Activated CD4-positive, alpha-beta T cell treated with anti-CD3 and anti-CD28 coated beads, Interleukin-2, amount 50 U/mL, for 24 hours (primary cell): ENCODE data around the gene BTBD8.
A peak's percentile ranks its signal among the peaks of the same experiment; 100 is the strongest.

Source experiments
- DNase-seq, 2 donors: peaks; one replicate each; pipeline ENCODE4 v3.0.0-alpha.2; 2020; ENCODE audit warnings: low read depth in 1 of 2, low spot score in 1 of 2

Gene BTBD8

DNA sequence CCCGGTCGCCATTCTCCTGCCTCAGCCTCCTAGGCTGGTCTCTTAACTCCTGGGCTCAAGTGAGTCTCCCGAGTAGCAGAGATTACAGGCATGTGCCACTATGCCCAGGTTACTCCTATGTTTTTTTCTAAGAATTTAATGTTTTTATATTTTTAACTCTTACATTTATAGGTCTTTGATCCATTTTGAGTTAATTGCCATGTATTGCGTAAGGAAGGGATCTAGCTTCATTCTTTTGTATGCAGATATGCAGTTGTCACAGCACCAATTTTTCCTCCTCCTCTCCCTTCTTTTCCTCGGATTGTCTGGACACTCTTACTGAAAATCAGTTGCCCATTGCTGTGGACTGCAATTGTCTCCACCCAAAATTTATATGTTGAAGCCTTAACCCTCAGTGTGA lies 11.5 kb downstream of the BTBD8 start:
- DNase-seq, result no peak

DNA sequence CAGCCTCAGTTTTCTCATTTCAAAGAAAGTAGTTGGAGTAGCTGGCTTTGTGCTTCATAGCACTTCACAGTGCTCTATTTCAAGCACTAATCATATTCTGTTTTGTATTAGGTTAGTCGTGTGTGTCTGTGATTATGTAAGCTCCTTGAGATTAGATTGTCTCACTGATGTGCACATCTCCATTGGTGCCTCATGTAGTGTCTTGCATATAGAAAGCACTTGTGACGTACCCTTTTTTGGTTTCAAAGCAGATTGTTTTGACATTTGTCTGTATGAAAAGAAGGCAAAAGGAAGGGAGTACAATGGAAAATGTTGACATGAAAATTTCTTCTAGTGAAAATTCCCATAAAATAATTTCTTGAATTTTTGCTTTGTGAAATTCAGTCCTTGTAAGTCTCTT lies 13.9 kb downstream of the BTBD8 start:
- no peak for DNase-seq

DNA sequence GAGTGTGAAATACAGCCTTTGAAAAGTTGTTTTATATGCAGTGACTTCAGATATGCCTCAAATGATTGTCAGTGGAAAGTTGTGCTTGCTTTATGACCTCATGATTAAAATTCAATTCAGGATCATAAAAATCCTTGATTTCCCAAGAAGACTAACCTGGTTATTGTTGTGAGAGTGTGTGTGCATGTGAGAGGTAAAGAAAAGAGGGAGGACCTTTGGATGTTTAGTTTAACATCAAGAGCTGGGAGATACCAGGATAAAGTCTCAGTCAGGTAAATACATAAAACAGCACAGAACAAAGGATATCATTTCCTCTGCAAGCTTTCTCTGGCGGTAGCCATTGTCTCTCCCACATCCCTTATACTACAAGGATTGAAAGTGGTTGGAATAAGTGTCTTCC lies 14.4 kb downstream of the BTBD8 start:
- no peak for DNase-seq

DNA sequence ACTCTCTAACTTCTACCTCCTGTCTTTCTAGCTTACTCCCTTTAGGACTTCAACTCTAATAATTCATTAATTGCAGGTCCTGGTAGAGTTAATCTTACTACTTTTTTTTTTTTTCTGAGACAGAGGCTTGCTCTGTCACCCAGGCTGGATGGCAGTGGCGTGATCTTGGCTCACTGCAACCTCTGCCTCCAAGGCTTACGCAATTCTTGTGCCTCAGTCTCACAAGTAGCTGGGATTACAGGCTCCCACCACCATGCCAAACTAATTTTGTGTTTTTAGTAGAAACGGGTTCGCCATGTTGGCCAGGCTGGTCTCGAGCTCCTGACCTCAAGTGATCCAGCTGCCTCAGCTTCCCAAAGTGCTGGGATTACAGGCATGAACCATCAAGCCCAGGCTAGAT lies 15.7 kb downstream of the BTBD8 start:
- no peak for DNase-seq

DNA sequence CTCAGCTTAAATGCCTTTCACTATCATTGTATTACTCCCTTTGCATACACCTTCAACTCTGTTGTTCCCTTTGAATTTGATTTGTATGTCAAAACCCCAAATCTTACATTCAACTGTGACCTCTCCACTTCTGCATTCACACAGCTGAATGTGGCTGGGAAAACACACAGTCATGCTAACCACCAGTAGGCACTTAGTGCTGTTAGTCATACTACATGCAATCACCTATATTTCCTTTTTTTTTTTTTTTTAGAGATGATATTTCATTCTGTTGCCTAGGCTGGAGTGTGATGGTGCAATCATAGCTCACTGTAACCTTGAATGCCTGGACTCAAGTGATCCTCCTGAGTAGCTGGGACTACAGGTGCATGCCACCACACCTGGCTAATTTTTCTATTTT lies 16.2 kb downstream of the BTBD8 start:
- no peak for DNase-seq

DNA sequence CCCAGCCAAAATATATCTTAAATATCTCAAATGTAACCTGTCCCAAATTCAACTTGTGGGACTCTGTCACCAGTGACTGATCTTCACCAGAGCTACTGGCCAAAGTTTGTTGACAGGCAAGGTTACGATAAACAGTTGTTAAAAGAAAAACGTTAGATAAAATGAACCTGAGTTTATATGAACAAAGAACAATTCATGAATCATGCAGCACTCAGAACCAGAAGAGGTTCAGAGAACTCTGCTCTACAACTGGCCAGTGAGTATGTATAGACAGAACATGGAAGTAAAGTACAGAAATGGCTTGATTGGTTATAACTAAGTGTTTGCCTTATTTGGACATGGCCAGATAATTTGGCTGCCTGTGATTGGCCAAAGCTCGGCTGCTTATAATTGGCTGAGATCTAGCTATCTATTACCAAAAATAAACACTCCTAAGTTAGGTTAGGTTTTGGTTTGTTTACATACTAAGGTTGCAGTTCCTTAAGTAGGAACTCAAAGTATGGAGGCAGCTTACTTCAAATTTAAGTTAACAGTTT lies 25.5 kb downstream of the BTBD8 start:
- no peak for DNase-seq

DNA sequence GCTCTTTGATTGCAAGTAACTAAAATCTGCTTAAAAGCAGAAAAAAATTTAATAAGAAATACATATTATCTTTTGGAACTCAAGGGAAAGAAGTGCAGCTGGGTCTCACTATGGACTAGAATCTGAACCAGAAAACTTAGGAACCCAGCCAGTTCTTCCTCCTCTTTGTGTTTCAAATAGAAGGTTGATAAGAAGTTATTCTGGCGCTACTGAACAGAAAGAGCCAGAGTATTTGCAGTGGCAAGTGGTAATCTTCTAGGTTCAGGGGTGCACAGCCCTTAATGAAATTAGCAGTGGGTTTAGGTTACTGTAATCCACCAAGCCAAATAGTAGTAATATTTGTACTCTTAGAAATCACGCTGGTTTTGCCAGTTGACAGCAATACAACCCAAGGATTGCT lies 28.5 kb downstream of the BTBD8 start:
- DNase-seq, result no peak

DNA sequence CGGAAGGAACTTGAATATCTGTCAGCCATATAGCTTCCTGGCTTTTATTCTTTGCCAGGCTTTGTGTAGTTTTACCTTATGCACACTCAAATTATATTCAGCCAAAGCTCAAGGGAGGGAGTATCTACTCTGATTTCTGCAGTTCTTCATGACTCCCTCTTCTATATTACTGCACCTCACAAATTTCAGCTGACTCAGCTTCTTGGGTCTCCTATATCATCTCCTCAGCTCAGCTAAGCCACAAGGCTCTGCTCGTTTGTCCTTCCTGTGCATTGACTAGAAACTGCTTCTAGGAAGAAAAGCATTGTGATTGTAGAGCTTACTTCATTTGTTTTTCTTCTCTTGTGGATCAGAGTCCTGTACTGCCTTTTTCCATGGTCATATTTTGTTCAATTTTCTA lies 37.4 kb downstream of the BTBD8 start:
- DNase-seq, result no peak

DNA sequence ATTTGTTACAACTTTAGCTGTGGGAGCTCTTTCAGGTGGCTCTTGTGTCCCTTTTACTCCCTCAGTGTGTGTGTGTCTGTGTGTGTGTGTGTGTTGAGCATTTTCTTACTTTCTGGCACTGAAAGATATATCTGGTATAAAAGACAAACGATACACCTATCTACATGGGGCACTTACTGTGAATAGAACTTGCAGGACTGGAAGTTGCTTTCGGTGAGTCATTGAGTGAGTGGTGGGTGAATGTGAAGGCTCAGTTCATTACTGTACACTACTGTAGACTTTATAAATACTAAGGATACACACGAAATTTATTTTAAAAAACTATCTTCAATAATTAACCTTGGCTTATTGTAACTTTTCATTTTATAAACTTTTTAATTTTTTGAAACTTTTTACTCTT lies 38.7 kb downstream of the BTBD8 start:
- no peak for DNase-seq

DNA sequence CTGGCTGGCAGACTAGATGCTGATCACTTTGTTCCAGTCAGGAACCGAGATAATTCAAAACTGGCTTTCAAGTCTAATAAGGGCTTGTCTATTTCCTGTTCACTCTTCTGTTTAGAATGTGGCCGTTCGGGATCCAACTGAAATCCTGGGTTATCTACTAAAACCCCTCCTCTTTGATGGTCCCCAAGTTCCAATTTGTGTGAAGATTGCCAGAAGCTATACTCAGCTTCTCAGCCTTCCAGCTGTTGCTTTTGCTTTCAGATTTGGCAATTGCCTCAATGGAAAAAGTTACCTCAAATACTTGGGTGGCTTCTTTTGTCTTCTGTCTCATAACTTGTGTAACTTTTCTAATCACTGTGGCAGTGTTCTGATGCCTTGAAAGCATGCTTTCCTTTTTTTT lies 43.7 kb downstream of the BTBD8 start:
- DNase-seq, result peak in 1 of 2 donors; percentile 14

DNA sequence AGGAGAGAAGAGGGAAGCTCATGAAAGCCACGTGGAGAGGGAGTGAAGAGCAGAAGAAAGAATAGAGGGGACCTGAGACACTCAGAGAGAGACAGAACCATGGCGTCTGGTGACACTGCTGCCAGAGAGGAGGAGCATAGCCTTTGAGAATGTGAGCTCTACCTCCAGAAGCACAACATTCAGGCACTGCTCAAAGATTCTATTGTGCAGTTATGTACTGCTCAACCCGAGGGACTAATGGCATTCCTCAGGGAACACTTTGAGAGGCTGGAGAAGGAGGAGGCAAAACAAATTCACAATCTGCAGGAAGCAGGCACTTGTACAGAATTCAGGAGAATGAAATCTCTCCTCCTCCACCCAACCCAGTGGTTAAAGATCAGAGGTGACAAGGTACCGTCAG lies 45.1 kb downstream of the BTBD8 start:
- no peak for DNase-seq

DNA sequence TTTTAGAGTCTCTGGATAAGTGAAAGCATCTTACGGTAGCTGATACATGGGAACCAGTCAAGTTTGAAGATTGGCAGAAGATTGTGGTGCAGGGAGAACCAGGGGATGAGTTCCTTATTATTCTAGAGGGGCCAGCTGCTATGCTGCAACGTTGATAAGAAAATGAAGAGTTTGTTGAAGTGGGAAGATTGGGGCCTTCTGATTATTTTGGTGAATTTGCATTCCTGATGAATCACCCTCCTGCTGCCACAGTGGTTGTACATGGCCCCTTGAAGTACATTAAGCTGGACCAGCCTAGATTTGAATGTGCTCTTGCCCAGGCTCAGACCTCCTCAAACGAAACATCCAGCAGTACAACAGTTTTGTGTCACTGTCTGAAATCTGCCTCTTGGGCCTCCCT lies 45.9 kb downstream of the BTBD8 start:
- DNase-seq, result no peak

DNA sequence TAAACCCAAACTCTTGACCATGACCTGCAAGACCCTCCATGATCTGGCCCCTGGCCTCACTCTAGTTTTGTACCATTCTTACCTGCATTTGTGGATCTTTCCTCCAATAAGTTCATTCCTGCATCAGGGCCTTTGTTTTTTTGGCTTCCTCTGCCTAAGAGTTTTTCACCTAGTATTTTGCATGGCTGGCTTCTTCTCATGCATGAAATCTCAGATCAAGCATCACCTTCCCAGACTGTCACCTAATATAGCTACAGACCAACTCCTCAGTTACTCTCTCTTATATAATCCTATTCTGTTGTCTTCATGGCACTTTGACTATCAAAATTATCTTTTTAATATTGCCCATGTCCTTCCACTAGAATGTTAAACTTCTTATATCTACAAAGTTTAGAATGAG lies 54.2 kb downstream of the BTBD8 start:
- DNase-seq, result no peak

DNA sequence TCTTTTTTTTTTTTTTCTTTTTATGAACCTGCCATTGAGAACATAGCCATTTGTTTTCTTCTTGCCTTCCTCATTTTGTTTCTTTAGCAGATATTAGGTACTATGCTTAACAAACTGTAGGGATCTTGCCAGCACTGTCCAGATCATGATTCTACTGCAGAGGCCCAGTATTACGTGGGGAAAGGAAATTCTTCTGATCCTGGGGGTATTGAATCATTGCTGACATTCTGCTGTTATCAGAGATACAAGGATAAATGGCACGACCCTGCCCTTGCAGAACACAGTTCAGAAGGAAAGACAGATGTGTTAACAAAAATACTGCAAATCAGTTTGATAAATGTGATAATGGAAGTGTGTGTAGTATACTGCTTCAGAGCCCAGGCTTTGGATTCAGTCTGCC lies 56.2 kb downstream of the BTBD8 start:
- no peak for DNase-seq

DNA sequence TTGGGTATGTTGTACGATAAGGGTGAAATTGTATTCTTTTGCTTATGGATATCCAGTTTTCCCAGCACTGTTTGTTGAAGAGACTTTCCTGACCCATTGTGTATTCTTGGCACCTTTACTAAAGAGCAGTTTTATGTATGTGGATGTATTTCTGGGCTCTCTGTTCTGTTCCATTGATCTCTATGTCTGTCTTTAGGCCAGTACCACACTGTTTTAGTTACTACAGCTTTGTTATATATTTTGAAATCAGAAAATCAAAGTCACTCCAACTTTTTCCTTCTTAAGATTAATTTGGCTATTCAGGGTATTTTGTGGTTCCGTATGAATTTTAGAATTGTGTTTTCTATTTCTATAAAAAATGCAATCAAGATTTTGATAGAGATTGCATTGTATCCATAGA lies 74.8 kb downstream of the BTBD8 start:
- no peak for DNase-seq

DNA sequence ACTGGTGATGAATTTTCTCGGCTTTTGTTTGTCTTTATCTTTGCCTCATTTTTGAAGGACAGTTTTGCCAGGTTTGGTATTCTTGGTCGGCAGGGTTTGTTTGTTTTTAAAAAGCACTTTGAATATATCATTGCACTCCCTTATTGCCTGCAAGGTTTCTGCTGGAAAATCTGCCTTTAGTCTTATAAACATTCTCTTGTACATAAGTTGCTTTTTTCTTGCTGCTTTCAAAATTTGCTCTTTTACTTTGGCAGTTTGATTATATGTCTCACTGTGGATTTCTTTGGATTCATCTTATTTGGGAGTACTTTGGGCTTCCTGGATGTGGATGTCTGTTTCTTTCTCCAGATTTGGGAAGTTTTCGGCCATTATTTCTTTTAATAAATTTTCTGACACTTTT lies 79.4 kb downstream of the BTBD8 start:
- DNase-seq, result no peak

DNA sequence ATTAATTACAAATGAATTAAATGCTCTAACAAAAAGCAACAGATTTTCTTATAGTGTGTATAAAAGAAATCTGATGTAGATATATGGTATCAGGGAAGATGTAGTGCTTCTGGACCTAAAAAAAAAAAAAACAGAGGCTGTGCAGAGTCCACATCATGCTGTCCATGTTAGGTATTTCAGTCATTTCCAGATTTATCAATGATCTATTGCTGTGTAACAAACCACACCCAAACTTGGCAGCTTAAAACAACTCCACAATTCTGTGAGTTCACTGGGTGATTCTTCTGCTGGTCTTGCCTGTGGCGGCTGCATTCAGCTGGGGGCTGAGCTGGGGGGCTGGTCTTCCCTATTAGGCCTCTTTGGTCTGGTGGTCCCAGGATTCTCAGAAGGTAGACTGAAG lies 85.2 kb downstream of the BTBD8 start:
- no peak for DNase-seq

DNA sequence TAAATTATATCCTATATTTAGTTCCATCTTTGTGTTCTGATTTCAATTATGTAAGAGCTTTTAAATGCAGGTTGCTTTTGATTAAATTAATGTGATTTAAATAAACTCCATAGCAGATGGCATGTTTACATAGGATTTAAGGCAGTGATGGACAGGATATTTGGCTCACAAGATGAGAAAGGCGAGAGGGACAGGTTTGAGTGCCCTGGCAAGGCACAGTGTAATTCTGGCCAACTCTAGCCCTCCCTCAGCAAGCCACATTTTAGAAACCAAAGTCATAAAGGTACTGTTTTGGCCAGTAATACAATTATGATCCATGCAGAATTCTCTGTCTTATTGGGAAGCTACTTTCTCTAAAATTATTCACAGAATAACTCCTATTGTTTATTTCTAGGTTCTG lies 87.0 kb downstream of the BTBD8 start:
- DNase-seq, result no peak

DNA sequence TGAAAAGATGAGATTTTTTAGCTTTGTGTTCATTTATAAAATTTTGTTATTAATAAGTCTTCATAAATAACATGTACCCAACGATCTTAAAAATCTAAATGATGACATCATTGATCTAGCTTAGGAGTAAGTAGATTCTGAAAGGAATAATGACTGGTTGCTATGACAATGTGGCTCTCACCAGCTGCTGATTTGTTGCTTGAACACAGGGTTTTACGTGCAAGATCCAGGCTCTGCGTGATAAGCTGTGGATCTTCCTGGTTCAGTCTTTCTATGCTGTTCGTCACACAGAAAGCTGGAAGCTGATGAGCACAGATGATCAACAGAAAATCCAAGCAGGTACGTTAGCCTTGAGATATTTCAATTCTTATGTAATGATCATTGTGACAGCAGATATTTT lies 88.5 kb downstream of the BTBD8 start:
- no peak for DNase-seq

DNA sequence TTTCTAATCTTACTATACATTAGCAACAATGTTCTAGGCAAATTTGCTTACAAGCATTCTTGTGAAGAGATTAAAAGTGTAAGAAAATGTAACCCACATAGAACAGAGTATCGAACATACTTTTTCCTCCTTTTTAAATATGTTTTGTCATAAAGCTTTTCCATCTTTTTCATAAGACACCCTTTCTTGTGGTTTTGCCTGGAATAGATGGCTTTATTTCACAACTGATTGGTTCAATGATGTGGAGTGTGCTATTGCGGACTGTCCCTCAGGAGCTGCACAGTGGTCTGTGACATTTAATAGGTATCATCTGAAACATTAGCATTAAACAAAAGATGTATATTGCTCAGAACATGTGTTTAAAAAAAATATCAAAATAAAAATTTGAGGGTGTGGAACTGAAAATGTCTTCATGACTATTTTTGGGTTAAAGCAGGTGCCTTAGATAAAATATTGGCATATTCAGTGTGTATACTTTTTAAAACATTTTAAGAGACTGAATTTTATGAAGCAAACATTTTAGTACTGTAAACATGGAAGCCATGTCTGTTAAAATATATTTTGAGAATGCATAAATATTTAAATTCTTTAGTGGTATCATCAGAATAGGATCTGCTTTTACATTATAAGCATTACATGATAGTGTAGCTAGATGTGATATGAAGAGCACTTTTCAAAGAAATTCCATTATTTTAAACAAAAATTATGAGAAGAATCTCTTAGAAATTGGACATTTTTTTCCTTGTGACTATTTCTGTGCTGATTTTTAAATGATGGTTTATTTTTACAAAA lies 89.3 kb downstream of the BTBD8 start:
- DNase-seq, result no peak

DNA sequence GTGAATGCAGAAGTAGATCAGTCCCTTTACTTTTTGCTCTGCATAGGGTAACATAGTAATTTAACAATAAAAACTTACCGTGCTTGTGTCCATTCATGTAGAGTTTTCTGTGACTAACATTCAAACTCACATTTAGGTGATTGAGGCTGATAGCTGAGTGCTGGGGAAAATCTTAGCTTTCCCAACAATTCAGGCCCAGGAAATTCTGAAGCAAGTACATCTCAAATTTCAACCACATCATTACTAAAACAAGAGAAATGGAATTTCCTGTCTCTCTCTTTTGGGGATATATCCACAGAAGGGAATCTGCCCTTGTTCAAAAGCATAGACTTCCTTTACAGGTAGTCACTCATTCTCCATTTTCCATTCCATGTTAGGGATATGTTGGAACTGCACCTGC lies 104.5 kb downstream of the BTBD8 start:
- no peak for DNase-seq

DNA sequence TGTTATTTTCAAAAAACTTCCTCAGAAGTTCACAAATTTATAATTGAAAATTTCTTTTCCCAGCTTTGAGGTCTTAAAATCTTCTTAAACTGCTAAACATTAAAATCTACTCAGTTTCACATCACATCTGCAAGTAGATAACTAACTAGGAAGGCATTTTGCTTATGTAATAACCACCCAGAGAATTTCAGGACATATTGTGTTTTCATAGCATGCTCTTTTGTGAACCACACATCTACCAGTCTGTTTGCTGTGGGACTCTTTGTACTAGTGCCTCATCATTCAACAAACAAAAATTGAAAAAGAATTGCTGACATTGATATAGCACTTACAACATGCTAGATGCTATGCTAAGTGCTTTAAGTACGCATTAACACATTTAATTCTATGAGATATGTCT lies 105.9 kb downstream of the BTBD8 start:
- DNase-seq, result no peak
